ENCODE measurements around the gene SEMA3D.

The SEMA3D gene

DNA sequence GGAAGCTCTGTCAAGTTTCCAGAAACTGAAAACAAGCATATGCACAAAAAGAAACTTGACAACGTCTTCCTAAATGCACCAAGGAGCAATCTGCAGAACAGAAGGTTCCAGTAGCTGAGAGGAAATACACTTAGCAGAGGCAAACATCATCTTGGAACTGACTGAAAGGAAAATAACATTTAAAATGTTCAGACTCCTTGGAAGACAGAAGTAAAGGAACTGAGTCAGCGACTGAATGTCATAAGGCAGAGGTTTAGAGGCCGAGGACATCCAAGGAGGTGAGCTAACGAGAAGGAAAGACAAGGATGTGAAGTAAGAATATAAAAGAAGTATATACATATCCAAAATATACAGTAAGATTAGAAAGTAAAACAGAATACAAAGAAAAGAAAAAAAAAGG is 24.1 kb downstream of the SEMA3D start:
- H3K4me1 ChIP-seq: no peaks in the 10 kb centered on the region
- no peaks in the 10 kb centered on the region for H3K79me2 ChIP-seq
- no peak overlapping the region for H3K4me2 ChIP-seq (ENCODE audit: low read length)
- H3K4me3 ChIP-seq (ENCODE audit: low read depth, low read length): no peak overlapping the region
- no peak overlapping the region for H2AFZ ChIP-seq
- no peaks in the 10 kb centered on the region for H3K36me3 ChIP-seq (ENCODE audit: control insufficient read depth, insufficient read depth, low read length)
- no peaks in the 10 kb centered on the region for H3K27me3 ChIP-seq (ENCODE audit: control insufficient read depth, insufficient read depth, low read length)
- TF ChIP-seq, protein P1, sequence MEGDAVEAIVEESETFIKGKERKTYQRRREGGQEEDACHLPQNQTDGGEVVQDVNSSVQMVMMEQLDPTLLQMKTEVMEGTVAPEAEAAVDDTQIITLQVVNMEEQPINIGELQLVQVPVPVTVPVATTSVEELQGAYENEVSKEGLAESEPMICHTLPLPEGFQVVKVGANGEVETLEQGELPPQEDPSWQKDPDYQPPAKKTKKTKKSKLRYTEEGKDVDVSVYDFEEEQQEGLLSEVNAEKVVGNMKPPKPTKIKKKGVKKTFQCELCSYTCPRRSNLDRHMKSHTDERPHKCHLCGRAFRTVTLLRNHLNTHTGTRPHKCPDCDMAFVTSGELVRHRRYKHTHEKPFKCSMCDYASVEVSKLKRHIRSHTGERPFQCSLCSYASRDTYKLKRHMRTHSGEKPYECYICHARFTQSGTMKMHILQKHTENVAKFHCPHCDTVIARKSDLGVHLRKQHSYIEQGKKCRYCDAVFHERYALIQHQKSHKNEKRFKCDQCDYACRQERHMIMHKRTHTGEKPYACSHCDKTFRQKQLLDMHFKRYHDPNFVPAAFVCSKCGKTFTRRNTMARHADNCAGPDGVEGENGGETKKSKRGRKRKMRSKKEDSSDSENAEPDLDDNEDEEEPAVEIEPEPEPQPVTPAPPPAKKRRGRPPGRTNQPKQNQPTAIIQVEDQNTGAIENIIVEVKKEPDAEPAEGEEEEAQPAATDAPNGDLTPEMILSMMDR (IDR thresholded peaks at IDR 0.05): no peak
- H3K9ac ChIP-seq: no peak overlapping the region
- H3K9me3 ChIP-seq (ENCODE audit: control insufficient read depth, low read length): no peaks in the 10 kb centered on the region
- no peak overlapping the region for H3K27ac ChIP-seq

DNA sequence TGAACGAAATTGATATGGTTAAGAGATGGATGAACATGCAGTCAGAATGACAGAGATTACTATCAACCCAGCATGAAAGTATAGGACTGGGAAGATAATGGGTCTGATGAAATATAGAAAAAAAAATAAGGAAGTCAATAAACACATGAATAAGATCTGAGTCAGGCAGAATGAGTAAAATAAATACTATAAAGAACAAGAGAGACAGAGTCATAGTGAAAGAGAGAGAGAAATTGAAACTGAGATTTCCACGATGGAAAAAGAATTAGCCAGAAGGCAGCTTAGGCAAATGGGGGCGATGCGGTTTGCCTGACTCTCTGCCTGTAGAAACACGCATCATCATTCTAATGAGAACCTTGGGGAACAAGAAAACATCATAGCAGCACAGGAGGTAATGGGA is 26.6 kb downstream of the SEMA3D start:
- no peaks in the 10 kb centered on the region for H3K4me1 ChIP-seq
- no peak overlapping the region for H3K9ac ChIP-seq
- H3K36me3 ChIP-seq (ENCODE audit: control insufficient read depth, insufficient read depth, low read length): no peaks in the 10 kb centered on the region
- H2AFZ ChIP-seq: no peak overlapping the region
- no peak overlapping the region for H3K27ac ChIP-seq
- no peaks in the 10 kb centered on the region for H3K9me3 ChIP-seq (ENCODE audit: control insufficient read depth, low read length)
- no peaks in the 10 kb centered on the region for H3K27me3 ChIP-seq (ENCODE audit: control insufficient read depth, insufficient read depth, low read length)
- TF ChIP-seq, protein P1 (IDR thresholded peaks at IDR 0.05): no peak
- no peak overlapping the region for H3K4me3 ChIP-seq (ENCODE audit: low read depth, low read length)
- H3K4me2 ChIP-seq (ENCODE audit: low read length): no peak overlapping the region
- no peaks in the 10 kb centered on the region for H3K79me2 ChIP-seq

- Histone ChIP-seq H3K79me2 (no peaks in the 10 kb centered on the region), H3K4me3 (ENCODE audit: low read depth, low read length) (no peak overlapping the region), H3K4me2 (ENCODE audit: low read length) (no peak overlapping the region), H3K9me3 (ENCODE audit: control insufficient read depth, low read length) (no peaks in the 10 kb centered on the region), H3K36me3 (ENCODE audit: control insufficient read depth, insufficient read depth, low read length) (no peaks in the 10 kb centered on the region), H2AFZ (no peak overlapping the region), H3K27me3 (ENCODE audit: control insufficient read depth, insufficient read depth, low read length) (no peaks in the 10 kb centered on the region), H3K9ac (no peak overlapping the region), H3K27ac (no peak overlapping the region), H3K4me1 (no peaks in the 10 kb centered on the region)
- TF ChIP-seq, protein P1 (IDR thresholded peaks at IDR 0.05): no peak
These were observed 27.9 kb downstream of the SEMA3D start for GRCh38 chr7:85159003-85159402.

- H3K79me2 ChIP-seq: no peaks in the 10 kb centered on the region
- no peaks in the 10 kb centered on the region for H3K4me1 ChIP-seq
- TF ChIP-seq, protein P1 (IDR thresholded peaks at IDR 0.05): no peak
- H3K27ac ChIP-seq: no peak overlapping the region
- H3K36me3 ChIP-seq (ENCODE audit: control insufficient read depth, insufficient read depth, low read length): no peaks in the 10 kb centered on the region
- H3K4me3 ChIP-seq (ENCODE audit: low read depth, low read length): no peak overlapping the region
- H2AFZ ChIP-seq: no peak overlapping the region
- no peaks in the 10 kb centered on the region for H3K27me3 ChIP-seq (ENCODE audit: control insufficient read depth, insufficient read depth, low read length)
- H3K9me3 ChIP-seq (ENCODE audit: control insufficient read depth, low read length): no peaks in the 10 kb centered on the region
- no peak overlapping the region for H3K4me2 ChIP-seq (ENCODE audit: low read length)
- H3K9ac ChIP-seq: no peak overlapping the region
These were observed 30.1 kb downstream of the SEMA3D start for GRCh38 chr7:85156661-85157208.

DNA sequence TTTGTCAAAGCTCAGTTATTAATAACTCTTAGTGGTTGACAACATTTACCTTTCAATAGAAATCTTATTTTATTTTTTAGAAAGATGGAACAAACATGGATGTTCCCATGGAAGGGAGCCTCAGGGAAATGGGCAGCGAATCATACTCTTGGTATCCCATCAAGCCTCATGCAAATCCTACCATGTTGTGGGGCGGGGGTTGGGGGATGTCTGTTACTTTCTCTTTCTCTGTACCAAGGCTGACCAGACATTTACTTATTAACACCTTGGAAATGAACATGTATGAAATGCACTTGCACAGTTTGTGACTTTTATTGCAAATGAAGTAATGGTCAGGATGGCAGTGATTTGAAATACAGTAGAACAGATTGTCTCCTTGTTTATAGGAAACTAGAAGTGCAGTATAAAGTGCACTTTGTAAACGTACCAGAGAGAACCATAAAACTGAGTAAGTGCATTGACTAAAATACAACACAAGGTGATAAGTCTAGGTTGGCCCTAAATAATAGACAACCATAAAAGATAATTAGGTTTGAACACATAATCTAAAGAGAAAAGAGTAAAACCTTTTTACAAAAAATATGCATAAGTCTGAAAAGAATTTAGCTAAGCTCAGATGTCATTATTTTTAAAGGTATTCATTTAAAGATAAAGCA is 32.4 kb downstream of the SEMA3D start:
- H3K27ac ChIP-seq: no peak overlapping the region
- H3K9ac ChIP-seq: no peak overlapping the region
- no peaks in the 10 kb centered on the region for H3K9me3 ChIP-seq (ENCODE audit: control insufficient read depth, low read length)
- no peaks in the 10 kb centered on the region for H3K36me3 ChIP-seq (ENCODE audit: control insufficient read depth, insufficient read depth, low read length)
- no peaks in the 10 kb centered on the region for H3K27me3 ChIP-seq (ENCODE audit: control insufficient read depth, insufficient read depth, low read length)
- H3K4me3 ChIP-seq (ENCODE audit: low read depth, low read length): no peak overlapping the region
- H3K4me2 ChIP-seq (ENCODE audit: low read length): no peak overlapping the region
- H3K4me1 ChIP-seq: no peaks in the 10 kb centered on the region
- no peaks in the 10 kb centered on the region for H3K79me2 ChIP-seq
- no peak overlapping the region for H2AFZ ChIP-seq
- TF ChIP-seq, protein P1 (IDR thresholded peaks at IDR 0.05): no peak
